VCaP (cell line): Measurements from ENCODE around the gene MPHOSPH9.

Experiments
- H3K27ac ChIP-seq: fragments of 450-650 bp; 2 replicates; pipeline ENCODE4 v1.5.1; 2017
- TF ChIP-seq, protein P1 (sequence below): fragments of 450-650 bp; conservative IDR thresholded peaks from 2 replicates; pipeline ENCODE4 v1.5.1; 2017; ENCODE audit warnings: mild to moderate bottlenecking, moderate library complexity

Gene MPHOSPH9, protein sequence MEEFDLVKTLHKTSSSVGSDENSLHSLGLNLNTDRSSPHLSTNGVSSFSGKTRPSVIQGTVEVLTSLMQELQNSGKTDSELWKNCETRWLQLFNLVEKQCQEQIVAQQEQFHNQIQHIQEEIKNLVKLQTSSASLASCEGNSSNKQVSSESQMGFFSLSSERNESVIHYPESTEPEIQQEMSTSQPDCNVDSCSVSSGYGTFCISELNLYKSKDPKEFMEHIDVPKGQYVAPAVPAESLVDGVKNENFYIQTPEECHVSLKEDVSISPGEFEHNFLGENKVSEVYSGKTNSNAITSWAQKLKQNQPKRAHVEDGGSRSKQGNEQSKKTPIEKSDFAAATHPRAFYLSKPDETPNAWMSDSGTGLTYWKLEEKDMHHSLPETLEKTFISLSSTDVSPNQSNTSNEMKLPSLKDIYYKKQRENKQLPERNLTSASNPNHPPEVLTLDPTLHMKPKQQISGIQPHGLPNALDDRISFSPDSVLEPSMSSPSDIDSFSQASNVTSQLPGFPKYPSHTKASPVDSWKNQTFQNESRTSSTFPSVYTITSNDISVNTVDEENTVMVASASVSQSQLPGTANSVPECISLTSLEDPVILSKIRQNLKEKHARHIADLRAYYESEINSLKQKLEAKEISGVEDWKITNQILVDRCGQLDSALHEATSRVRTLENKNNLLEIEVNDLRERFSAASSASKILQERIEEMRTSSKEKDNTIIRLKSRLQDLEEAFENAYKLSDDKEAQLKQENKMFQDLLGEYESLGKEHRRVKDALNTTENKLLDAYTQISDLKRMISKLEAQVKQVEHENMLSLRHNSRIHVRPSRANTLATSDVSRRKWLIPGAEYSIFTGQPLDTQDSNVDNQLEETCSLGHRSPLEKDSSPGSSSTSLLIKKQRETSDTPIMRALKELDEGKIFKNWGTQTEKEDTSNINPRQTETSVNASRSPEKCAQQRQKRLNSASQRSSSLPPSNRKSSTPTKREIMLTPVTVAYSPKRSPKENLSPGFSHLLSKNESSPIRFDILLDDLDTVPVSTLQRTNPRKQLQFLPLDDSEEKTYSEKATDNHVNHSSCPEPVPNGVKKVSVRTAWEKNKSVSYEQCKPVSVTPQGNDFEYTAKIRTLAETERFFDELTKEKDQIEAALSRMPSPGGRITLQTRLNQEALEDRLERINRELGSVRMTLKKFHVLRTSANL

DNA sequence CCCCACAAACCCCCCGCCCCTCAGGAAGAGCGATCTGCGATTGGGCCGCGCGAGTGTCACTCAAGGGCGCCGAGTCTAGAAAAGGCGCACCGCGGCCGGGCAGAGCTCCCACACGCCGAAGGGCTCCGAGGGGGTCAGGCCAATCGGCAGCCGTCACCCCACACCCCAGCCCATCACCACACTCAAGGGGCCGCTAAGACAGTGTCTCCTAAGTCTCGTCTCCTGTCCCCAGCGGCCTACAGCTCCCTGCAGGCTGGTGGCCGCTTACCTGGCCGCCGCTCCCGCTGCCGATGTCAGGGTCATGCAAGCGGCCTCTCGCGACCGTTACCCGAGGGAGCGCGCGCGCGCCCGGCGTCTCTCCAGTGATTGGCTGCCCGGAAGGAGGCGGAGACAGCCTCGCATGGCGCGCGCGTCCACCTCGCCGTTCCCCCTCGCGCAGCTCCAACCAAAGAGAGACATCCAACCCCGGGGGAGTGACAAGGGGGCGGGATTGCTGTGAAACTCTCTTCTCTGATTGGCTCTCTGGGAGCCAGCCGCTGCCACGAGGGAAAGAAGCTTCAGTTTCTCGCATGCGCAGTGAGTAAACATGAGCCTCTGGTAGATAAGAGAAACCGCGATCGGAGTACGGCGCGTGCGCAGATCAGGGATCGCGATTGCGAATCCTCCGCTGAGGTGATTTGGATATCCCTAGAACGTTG, at the start of gene MPHOSPH9, which contains the start of gene MTRFR:
Gene MPHOSPH9 (minus strand): TSS at position 335 of the 698 bp plus-strand sequence. CDS start 2,777 bp downstream, outside the sequence.
Gene MTRFR (plus strand): TSS at position 630 of the 698 bp plus-strand sequence. CDS start 20,239 bp downstream, outside the sequence.
- H3K27ac ChIP-seq = peak within 1 kb of the TSS; percentile 93

DNA sequence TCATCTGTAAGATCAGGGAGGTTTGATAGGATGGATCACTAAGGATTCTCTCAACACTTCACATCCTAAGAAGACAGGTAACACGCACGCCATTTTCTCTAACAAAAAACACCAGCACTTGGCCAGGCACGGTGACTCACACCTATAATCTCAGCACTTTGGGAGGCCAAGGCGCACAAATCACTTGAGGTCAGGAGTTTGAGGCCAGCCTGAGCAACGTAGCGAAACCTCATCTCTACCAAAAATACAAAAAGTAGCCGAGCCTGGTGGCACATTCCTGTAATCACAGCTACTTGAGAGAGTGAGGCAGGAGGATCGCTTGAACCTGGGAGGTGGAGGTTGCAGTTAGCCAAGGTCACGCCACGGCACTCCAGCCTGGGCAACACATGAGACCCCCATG, 49.2 kb upstream of the MPHOSPH9 start:
- H3K27ac ChIP-seq = no peak overlapping the region
- TF ChIP-seq, protein P1, sequence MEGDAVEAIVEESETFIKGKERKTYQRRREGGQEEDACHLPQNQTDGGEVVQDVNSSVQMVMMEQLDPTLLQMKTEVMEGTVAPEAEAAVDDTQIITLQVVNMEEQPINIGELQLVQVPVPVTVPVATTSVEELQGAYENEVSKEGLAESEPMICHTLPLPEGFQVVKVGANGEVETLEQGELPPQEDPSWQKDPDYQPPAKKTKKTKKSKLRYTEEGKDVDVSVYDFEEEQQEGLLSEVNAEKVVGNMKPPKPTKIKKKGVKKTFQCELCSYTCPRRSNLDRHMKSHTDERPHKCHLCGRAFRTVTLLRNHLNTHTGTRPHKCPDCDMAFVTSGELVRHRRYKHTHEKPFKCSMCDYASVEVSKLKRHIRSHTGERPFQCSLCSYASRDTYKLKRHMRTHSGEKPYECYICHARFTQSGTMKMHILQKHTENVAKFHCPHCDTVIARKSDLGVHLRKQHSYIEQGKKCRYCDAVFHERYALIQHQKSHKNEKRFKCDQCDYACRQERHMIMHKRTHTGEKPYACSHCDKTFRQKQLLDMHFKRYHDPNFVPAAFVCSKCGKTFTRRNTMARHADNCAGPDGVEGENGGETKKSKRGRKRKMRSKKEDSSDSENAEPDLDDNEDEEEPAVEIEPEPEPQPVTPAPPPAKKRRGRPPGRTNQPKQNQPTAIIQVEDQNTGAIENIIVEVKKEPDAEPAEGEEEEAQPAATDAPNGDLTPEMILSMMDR = no peak

More for the DNA sequence above, at the start of gene MPHOSPH9, which contains the start of gene MTRFR:
- TF ChIP-seq, protein P1 = no peak

DNA sequence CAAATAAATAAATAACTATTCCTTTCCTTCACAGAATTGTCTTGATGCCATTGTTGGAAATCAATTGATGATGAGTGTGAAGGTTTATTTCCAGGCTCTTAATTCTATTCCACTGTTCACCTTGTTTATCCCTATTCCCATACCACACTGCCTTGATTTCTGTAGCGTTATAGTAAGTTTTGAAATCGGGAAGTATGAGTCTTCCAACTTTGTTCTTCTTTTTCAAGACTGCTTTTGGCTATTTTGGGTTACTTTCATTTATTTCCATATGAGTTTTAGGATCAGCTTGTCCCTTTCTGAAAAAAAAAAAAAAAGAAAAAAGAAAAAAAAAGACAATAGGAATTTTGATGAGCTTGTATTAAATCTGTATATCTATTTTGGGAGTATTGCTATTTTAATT, 48.0 kb upstream of the MPHOSPH9 start:
- TF ChIP-seq, protein P1 = no peak
- no peak overlapping the region for H3K27ac ChIP-seq

DNA sequence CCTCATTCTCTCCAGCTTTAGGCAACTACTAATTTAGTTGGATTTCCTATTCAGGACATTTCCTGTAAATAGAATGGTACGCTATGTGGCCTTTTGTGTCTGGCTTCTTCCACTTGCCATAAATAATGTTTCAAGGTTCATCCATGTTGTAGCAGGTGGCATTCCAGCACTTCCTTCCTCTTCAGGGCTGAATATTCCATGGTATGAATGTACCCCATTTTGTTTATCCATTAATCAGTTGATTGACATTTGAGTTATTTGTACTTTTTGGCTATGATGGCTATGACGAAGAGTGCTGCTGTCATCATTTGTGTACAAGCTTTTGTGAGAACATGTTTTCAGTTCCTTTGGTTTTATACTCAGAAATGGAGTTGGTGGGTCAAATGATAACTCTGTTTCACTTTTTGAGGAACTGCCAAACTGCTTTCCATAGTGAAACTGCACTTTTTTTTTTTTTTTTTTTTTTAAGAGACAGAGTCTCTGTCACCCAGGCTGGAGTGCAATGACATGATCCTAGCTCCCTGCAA, 45.2 kb upstream of the MPHOSPH9 start:
- H3K27ac ChIP-seq = no peak overlapping the region
- TF ChIP-seq, protein P1 = no peak

DNA sequence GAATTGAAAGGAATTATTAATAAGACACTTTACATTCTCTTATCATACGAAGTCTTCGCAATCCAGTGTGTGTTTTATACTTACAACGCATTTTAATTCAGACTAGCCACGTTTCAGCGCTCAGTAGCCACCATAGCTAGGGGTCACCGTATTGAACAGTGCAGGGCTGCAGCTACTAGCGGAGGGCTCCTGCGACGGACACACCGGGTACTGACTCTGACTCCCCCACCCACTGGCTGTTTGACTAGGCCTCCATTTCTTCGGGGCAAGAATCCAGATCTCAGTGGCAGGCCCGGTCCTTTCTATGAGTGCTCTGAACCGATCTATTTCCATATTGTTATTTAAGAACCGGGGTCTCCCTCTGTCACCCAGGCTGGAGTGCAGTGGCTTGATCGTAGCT, 40.2 kb upstream of the MPHOSPH9 start:
- TF ChIP-seq, protein P1 = no peak
- H3K27ac ChIP-seq = peak overlapping the region; percentile 97

DNA sequence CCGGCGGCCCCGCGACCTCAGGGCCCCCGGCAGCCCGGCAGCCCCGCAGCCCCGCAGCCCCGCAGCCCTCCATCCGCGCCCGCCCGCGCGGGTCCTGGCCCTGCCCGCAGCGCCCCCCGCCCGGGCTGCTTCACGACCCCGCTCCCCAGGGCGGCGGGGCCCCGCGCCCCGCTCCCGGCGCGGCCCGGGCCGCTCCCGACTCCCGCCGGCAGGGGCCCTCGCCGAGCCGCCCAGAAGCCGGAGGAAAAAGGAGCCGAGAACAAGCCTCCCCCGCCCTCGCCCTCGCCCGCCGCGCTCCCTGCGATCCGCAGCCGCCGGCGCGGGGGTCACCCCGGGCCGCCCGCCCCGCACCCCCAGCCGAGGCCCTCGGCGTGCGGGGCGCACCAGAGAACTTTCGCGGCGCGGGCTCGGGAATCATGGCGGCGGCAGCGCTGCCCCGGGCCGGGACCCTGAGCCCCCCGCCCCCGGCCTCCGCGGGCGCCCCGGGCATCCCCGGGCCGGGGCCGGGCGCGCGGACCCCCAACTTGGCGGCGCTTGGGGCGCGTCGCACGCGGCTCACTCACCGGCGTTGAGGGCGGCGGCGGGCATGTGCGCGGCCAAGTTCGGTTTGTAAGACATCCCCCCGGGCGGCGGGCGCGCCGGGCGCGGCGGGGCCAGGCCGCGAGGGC, 38.2 kb upstream of the MPHOSPH9 start:
- TF ChIP-seq, protein P1 = peak; percentile 94
- H3K27ac ChIP-seq = peak overlapping the region; percentile 97
